HUDEP-2 (cell line): Measurements from ENCODE around the gene PRLR.
A peak's percentile ranks its signal among the peaks of the same experiment; 100 is the strongest.

ENCODE experiments used
- DNase-seq, 76 experiments: peaks; one replicate each; lab custom pipeline; 2025; ENCODE audit not compliant: unreplicated experiment in 76 of 76; lab: John Stamatoyannopoulos, UW

PRLR gene

GRCh38 chr5:35009657-35010056 lies 220.6 kb downstream of the PRLR start:
- no peak for DNase-seq

DNA sequence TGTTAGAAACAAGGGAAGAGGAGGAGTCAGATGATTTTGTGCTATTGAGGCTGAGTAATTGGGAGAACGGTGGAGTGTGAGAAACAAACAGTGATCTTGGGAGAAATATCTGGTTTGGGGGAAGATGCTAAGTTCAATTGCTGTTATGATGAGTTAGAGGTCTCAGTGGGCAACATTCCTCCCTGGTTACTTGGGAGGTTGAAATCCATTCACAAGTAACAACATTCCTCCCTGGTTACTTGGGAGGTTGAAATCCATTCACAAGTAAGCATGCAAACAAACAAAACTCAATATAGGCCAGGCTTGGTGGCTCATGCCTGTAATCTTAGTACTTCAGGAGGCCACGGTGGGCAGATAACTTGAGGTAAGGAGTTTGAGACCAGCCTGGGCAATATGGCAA lies 221.3 kb downstream of the PRLR start:
- no peak for DNase-seq

- no peak for DNase-seq
Measured at GRCh38 chr5:35004771-35005170, 225.5 kb downstream of the PRLR start.

DNA sequence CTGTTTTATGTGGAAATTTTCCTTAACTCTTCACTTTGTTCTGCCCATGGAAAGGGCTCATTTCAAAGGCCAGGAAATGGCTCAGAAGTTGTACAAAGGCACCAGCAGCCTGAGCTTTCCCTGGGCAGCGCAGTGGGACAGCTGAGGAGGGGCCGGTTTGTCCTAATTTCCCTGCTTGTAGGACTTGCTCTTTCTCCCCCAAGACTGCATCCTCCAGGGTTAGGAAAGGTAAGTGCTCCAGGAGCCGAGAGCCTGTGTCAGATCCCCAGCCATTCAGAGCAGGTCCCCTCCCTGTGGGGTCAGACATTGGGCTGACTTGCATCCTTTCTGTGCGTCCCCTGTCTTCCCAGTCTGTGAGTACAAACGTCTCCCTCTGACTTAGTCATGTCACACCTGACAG lies 226.1 kb downstream of the PRLR start:
- DNase-seq = no peak

DNA sequence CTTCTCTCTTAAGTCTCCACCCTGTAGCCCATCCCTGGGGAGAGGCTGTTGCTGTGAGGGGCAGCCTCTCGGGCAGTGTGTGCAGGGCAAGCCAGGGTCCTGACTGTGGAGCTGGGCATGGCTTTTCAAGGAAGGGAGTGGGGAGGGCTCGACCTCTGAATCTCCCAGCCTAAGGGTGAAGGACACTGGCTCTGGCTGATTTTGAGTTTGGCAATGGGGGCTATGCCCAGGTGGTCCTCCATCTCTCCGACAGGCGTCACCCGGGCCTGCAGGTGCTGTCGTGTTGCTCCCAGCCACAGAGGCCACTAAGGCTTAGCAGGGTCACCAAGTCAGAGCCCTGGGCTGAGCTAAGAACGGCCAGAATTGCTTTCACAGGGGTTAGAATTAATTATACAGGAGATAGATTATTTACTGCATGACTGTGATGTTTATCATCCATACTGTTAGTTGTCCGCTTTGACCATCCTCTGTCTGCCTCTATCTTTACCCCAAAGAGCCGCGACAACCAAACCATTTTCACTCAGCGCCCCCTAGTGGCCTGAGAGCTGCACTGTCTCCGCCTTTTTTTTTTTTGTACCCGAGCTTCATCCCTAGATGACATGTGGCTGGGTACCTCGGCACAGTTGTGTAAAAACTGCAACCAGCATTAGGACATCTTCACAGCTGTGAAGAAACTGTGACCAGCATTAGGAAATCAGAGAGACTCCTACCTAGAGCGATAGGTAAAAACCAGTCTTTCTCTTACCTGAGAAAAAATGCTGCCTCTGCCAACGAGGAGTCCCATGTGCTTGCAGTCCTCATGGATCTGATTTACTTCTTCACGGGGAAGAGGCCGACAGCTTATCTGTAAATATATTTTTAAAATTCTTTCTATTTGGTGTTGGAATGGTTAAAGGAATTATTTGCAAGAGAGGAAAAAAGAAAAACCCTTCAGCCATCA lies 227.0 kb downstream of the PRLR start:
- peak in 53 of 76 experiments; percentile 3 to 64 (median 31) for DNase-seq

DNA sequence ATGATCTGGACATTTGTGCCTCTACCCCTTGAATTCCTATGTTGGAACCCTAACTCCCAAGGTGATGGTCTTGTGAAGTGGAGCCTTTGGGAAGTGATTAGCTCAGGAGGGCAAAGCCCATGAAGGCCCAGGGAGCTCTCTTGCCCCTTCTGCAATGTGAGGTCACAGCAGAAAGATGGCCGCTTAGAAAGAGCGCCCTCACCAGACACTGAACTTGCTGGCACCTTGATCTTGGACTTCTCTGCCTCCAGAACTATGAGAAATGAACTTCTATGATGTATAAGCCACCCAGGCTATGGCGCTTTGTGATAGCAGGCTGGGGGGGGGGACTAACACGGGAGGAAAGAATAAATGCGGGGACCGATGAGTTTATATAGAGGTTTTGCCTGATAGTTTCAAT lies 227.8 kb downstream of the PRLR start:
- no peak for DNase-seq

DNA sequence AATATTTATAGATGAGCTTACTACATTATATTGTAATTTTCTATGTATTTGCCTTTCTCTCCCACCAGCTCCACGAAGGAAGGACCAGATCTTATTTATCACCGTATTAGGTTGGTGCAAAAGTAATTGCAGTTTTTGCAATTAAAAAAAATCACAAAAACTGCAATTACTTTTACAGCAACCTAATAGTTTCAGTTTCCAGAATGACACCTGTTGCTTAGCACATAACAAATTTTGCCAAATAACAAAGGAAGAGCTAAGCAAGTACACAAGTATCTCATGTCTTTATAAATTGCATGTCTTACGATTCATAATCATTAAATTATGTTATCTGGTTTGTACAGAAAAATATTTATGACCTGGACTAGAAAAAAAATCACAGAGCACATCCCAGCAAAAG lies 228.4 kb downstream of the PRLR start:
- no peak for DNase-seq
